Measurements from ENCODE around the gene GGTLC3. TPM values are rescaled to one million over a fixed set of nuclear protein-coding genes. Genes with fewer than 3 reads are reported as not detected.
"Not testable (repeated sequence)": the region's sequence is repeated elsewhere in the genome, so short reads cannot be mapped to it uniquely, and the experiment has no call there.

The GGTLC3 gene
- total and polyA plus RNA-seq, 5 donors from 2014 or later = not detected

- H3K27me3 Mint-ChIP-seq; H3K4me3 Mint-ChIP-seq; H3K9me3 ChIP-seq (ENCODE audit: control insufficient read depth in 2 of 2, low read length in 2 of 2); H3K4me1 ChIP-seq (ENCODE audit: control insufficient read depth, insufficient read depth, low read length, poor library complexity, severe bottlenecking); H3K27me3 ChIP-seq (ENCODE audit: control insufficient read depth, insufficient read depth, low read length); H3K36me3 ChIP-seq (ENCODE audit: control insufficient read depth, insufficient read depth, low read length); H3K4me1 Mint-ChIP-seq; H3K36me3 Mint-ChIP-seq; H3K4me3 ChIP-seq (ENCODE audit: low read depth, low read length); H3K9me3 Mint-ChIP-seq; H3K27ac Mint-ChIP-seq: not testable (repeated sequence)
- peak overlapping the region; percentile 14 for H3K27ac ChIP-seq (ENCODE audit: insufficient read depth, low read length, poor library complexity, severe bottlenecking)
- peak; percentile 72 to 83 (median 82) for DNase-seq
- peak; percentile 79 to 82 for ATAC-seq (ENCODE audit: low read depth in 2 of 2)
These were observed 10.8 kb upstream of the GGTLC3 start for GRCh38 chr22:18528597-18529415.

- not testable (repeated sequence) for H3K27ac ChIP-seq (ENCODE audit: insufficient read depth, low read length, poor library complexity, severe bottlenecking); H3K27ac Mint-ChIP-seq; H3K4me3 ChIP-seq (ENCODE audit: low read depth, low read length); H3K36me3 ChIP-seq (ENCODE audit: control insufficient read depth, insufficient read depth, low read length); H3K9me3 ChIP-seq (ENCODE audit: control insufficient read depth in 2 of 2, low read length in 2 of 2); H3K4me3 Mint-ChIP-seq; H3K9me3 Mint-ChIP-seq; DNase-seq; H3K4me1 Mint-ChIP-seq; H3K36me3 Mint-ChIP-seq; H3K4me1 ChIP-seq (ENCODE audit: control insufficient read depth, insufficient read depth, low read length, poor library complexity, severe bottlenecking); H3K27me3 Mint-ChIP-seq; H3K27me3 ChIP-seq (ENCODE audit: control insufficient read depth, insufficient read depth, low read length)
- ATAC-seq (ENCODE audit: low read depth in 2 of 2) = peak; percentile 0 to 6
These were observed 10.0 kb upstream of the GGTLC3 start, which contains the start of gene TMEM191B for GRCh38 chr22:18527752-18528596. TSS of gene TMEM191B (plus strand) at chr22:18527802. CDS start at chr22:18527981, 179 bp downstream.

GRCh38 chr22:18523328-18523727 is 5.4 kb upstream of the GGTLC3 start:
- H3K9me3 ChIP-seq (ENCODE audit: control insufficient read depth in 2 of 2, low read length in 2 of 2); H3K27ac ChIP-seq (ENCODE audit: insufficient read depth, low read length, poor library complexity, severe bottlenecking); DNase-seq; H3K27ac Mint-ChIP-seq; H3K4me1 Mint-ChIP-seq; H3K27me3 Mint-ChIP-seq; ATAC-seq (ENCODE audit: low read depth in 2 of 2); H3K36me3 ChIP-seq (ENCODE audit: control insufficient read depth, insufficient read depth, low read length); H3K4me3 Mint-ChIP-seq; H3K4me1 ChIP-seq (ENCODE audit: control insufficient read depth, insufficient read depth, low read length, poor library complexity, severe bottlenecking); H3K36me3 Mint-ChIP-seq; H3K4me3 ChIP-seq (ENCODE audit: low read depth, low read length); H3K9me3 Mint-ChIP-seq; H3K27me3 ChIP-seq (ENCODE audit: control insufficient read depth, insufficient read depth, low read length): not testable (repeated sequence)

- not testable (repeated sequence) for H3K27ac Mint-ChIP-seq; H3K4me3 ChIP-seq (ENCODE audit: low read depth, low read length); H3K4me3 Mint-ChIP-seq; H3K27me3 ChIP-seq (ENCODE audit: control insufficient read depth, insufficient read depth, low read length); ATAC-seq (ENCODE audit: low read depth in 2 of 2); H3K9me3 Mint-ChIP-seq; H3K27ac ChIP-seq (ENCODE audit: insufficient read depth, low read length, poor library complexity, severe bottlenecking); H3K36me3 Mint-ChIP-seq; DNase-seq; H3K27me3 Mint-ChIP-seq; H3K9me3 ChIP-seq (ENCODE audit: control insufficient read depth in 2 of 2, low read length in 2 of 2); H3K4me1 ChIP-seq (ENCODE audit: control insufficient read depth, insufficient read depth, low read length, poor library complexity, severe bottlenecking); H3K4me1 Mint-ChIP-seq; H3K36me3 ChIP-seq (ENCODE audit: control insufficient read depth, insufficient read depth, low read length)
These were observed 4.8 kb upstream of the GGTLC3 start for GRCh38 chr22:18522762-18523161.

GRCh38 chr22:18513454-18513853 is 4.5 kb downstream of the GGTLC3 start:
- not testable (repeated sequence) for H3K27ac ChIP-seq (ENCODE audit: insufficient read depth, low read length, poor library complexity, severe bottlenecking); H3K4me1 Mint-ChIP-seq; DNase-seq; H3K27ac Mint-ChIP-seq; H3K4me3 Mint-ChIP-seq; H3K4me1 ChIP-seq (ENCODE audit: control insufficient read depth, insufficient read depth, low read length, poor library complexity, severe bottlenecking); H3K27me3 ChIP-seq (ENCODE audit: control insufficient read depth, insufficient read depth, low read length); H3K9me3 ChIP-seq (ENCODE audit: control insufficient read depth in 2 of 2, low read length in 2 of 2); H3K27me3 Mint-ChIP-seq; ATAC-seq (ENCODE audit: low read depth in 2 of 2); H3K4me3 ChIP-seq (ENCODE audit: low read depth, low read length); H3K36me3 Mint-ChIP-seq; H3K9me3 Mint-ChIP-seq; H3K36me3 ChIP-seq (ENCODE audit: control insufficient read depth, insufficient read depth, low read length)

GRCh38 chr22:18512378-18512777 is 5.6 kb downstream of the GGTLC3 start:
- not testable (repeated sequence) for H3K9me3 ChIP-seq (ENCODE audit: control insufficient read depth in 2 of 2, low read length in 2 of 2); H3K27me3 ChIP-seq (ENCODE audit: control insufficient read depth, insufficient read depth, low read length); H3K27me3 Mint-ChIP-seq; H3K27ac ChIP-seq (ENCODE audit: insufficient read depth, low read length, poor library complexity, severe bottlenecking); H3K36me3 Mint-ChIP-seq; ATAC-seq (ENCODE audit: low read depth in 2 of 2); H3K9me3 Mint-ChIP-seq; H3K4me1 ChIP-seq (ENCODE audit: control insufficient read depth, insufficient read depth, low read length, poor library complexity, severe bottlenecking); H3K36me3 ChIP-seq (ENCODE audit: control insufficient read depth, insufficient read depth, low read length); H3K4me3 Mint-ChIP-seq; H3K4me3 ChIP-seq (ENCODE audit: low read depth, low read length); DNase-seq; H3K27ac Mint-ChIP-seq; H3K4me1 Mint-ChIP-seq

- not testable (repeated sequence) for H3K4me1 Mint-ChIP-seq; DNase-seq; H3K27ac ChIP-seq (ENCODE audit: insufficient read depth, low read length, poor library complexity, severe bottlenecking); H3K27me3 Mint-ChIP-seq; H3K36me3 ChIP-seq (ENCODE audit: control insufficient read depth, insufficient read depth, low read length); ATAC-seq (ENCODE audit: low read depth in 2 of 2); H3K9me3 Mint-ChIP-seq; H3K27me3 ChIP-seq (ENCODE audit: control insufficient read depth, insufficient read depth, low read length); H3K36me3 Mint-ChIP-seq; H3K4me3 Mint-ChIP-seq; H3K27ac Mint-ChIP-seq; H3K4me3 ChIP-seq (ENCODE audit: low read depth, low read length); H3K4me1 ChIP-seq (ENCODE audit: control insufficient read depth, insufficient read depth, low read length, poor library complexity, severe bottlenecking); H3K9me3 ChIP-seq (ENCODE audit: control insufficient read depth in 2 of 2, low read length in 2 of 2)
These were observed 6.6 kb downstream of the GGTLC3 start for GRCh38 chr22:18511327-18511726.

- H3K9me3 Mint-ChIP-seq; H3K27ac Mint-ChIP-seq; H3K27me3 Mint-ChIP-seq; H3K4me3 ChIP-seq (ENCODE audit: low read depth, low read length); H3K36me3 ChIP-seq (ENCODE audit: control insufficient read depth, insufficient read depth, low read length); H3K4me3 Mint-ChIP-seq; H3K27ac ChIP-seq (ENCODE audit: insufficient read depth, low read length, poor library complexity, severe bottlenecking); H3K27me3 ChIP-seq (ENCODE audit: control insufficient read depth, insufficient read depth, low read length); H3K36me3 Mint-ChIP-seq; H3K4me1 ChIP-seq (ENCODE audit: control insufficient read depth, insufficient read depth, low read length, poor library complexity, severe bottlenecking); DNase-seq; ATAC-seq (ENCODE audit: low read depth in 2 of 2); H3K4me1 Mint-ChIP-seq; H3K9me3 ChIP-seq (ENCODE audit: control insufficient read depth in 2 of 2, low read length in 2 of 2): not testable (repeated sequence)
These were observed 21.7 kb downstream of the GGTLC3 start for GRCh38 chr22:18496227-18496626.
